ENCODE results near the gene MAP1S.

Gene MAP1S

DNA sequence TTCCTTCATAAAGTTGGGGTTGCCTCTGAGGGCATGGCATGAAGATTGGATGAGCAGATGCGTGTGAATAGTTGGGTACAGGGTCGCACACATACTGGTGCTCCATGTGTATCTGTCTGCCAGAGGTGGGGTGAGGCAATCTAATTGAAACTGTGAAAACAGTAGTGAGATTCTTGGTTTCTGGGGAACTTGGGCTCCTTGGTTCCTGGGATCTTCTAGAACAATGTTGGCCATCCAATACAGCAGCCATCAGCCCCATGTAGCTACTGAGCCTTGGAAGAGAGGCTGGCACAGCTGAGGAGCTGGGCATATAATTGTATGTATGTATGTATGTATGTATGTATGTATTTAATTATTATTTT is 32.6 kb downstream of the MAP1S start:
- no peak for DNase-seq (ENCODE audit: extremely low spot score)
- no peak for TF ChIP-seq CTCF (IDR thresholded peaks at IDR 0.05; ENCODE audit: control extremely low read depth, extremely low read depth, low read depth, missing control alignments)
- CTCF ChIA-PET, result interaction anchor here (0.6 to 10.6 kb wide), 10 partner anchors 9 to 624 kb away, joined by 3 to 151 read pairs (median 4); no protein-coding TSS in a partner anchor
- POLR2A ChIA-PET, result interaction anchor here (0.6 kb wide), 1 partner anchor 74 kb away, joined by 4 read pairs; no protein-coding TSS in a partner anchor

DNA sequence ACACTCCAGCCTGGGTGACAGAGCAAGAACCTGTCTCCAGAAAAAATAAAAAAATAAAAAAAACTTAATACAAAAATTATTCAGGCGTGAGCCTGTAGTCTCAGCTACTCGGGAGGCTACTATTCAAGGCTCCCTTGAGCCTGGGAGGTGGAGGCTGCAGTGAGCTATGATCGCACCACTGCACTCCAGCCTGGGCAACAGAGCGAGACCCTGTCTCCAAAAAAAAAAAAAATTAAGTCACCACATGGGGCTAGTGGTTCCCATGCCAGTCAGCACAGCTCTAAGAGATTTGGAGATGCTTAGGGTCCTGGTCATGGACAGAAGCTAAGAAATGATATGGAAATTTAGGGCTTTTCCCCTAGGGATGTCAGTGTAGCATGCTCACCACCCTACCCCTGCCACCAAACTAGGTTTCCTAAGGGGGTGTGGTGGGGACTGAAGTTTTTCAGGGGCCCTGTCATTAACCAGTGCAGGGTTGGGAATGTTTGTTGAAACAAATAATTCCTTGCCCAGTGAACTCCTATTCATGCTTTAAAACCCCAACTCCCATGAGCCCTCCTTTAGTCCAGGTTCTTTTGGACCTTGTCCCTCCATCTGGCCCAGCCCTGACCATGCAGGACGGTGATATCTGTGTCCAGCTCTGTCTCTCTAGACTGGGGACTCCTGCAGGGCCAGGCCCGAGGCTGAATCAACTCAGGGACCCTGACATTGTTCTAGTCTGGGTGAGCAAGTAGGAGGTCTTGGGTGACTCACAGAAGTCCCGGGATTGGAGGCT is 33.8 kb downstream of the MAP1S start:
- DNase-seq (ENCODE audit: extremely low spot score), result no peak
- POLR2A ChIA-PET, result interaction anchor here (0.6 kb wide), 1 partner anchor 106 kb away, joined by 3 read pairs; no protein-coding TSS in a partner anchor
- CTCF ChIA-PET, result interaction anchor here (1.3 to 10.6 kb wide), 12 partner anchors 7 to 257 kb away, joined by 3 to 151 read pairs (median 7); no protein-coding TSS in a partner anchor
- no peak for TF ChIP-seq CTCF (IDR thresholded peaks at IDR 0.05; ENCODE audit: control extremely low read depth, extremely low read depth, low read depth, missing control alignments)

DNA sequence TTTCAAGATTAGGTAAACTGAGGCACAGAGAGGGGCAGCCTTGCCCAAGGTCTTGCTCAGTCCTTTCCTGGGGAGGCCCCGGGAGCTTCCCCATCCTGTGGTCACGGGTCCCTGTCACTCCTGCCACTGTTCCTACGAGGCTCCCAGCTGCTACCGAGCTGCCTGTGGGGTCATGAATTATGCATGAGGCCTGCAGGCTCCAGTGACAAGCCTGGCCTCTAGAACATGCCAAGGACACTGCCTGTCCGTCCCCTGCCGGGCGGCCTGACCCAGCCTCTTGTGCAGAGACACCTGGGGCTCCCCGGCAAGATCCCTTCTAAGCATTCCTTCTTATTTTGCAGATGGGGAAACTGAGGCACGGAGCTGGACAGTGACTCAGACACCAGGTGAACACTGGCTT is 34.7 kb downstream of the MAP1S start:
- CTCF ChIA-PET, result interaction anchor here (0.9 to 10.6 kb wide), 16 partner anchors 8 to 258 kb away, joined by 3 to 151 read pairs (median 8); partner anchors contain the start of gene MAP1S
- no peak for TF ChIP-seq CTCF (IDR thresholded peaks at IDR 0.05; ENCODE audit: control extremely low read depth, extremely low read depth, low read depth, missing control alignments)
- POLR2A ChIA-PET, result interaction anchor here (1.3 to 1.7 kb wide), 2 partner anchors 35 to 105 kb away, joined by 3 to 14 read pairs; partner anchors contain the start of gene RPL18A
- DNase-seq (ENCODE audit: extremely low spot score), result no peak

DNA sequence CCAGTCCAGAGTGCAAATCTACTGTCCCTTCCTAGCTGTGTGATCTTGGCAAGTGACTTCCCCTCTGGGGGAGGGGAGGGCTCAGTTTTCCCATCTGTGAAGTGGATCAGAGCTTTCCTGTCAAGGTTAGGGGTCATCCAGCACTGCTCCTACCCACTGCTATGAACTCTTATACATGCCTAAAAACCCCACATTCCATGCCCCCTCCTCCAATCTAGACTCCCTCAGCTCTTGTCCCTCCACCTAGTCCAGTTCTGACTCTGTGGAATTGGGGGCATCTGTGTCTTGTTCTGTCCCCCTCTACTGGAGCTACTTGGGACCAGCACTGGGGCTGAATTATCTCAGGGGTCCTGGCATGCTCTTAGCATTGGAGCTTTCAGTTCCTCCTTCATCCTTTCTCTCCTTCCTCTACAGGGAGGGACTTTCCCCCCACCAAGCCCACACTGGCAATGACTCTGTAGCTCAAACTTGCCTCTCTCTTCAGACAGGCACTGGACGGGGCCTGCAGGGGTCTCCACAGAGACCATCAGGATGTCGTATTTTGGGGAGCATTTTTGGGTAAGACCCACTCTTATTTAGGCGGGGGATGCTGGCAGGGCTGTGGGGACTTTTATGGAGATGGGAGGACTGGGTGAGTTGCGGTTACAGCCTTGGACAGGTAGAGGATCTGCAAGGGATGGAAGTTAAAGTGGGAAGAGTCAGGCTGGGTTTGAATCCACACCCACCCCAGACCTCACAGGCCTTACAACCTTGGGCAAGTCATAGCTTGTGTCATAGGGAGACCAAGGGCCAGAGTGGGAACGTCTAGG is 35.6 kb downstream of the MAP1S start:
- DNase-seq (ENCODE audit: extremely low spot score), result peak; percentile 82
- CTCF ChIA-PET, result interaction anchor here (0.7 to 10.6 kb wide), 23 partner anchors 8 to 288 kb away, joined by 3 to 151 read pairs (median 6); partner anchors contain the start of gene MAP1S
- TF ChIP-seq CTCF (IDR thresholded peaks at IDR 0.05; ENCODE audit: control extremely low read depth, extremely low read depth, low read depth, missing control alignments), result peak; percentile 41
- POLR2A ChIA-PET, result interaction anchor here (0.5 to 1.7 kb wide), 4 partner anchors 8 to 105 kb away, joined by 3 to 14 read pairs (median 4); partner anchors contain the start of gene RPL18A

- DNase-seq (ENCODE audit: extremely low spot score), result no peak
- CTCF ChIA-PET, result interaction anchor here (1.0 to 10.6 kb wide), 14 partner anchors 9 to 289 kb away, joined by 3 to 151 read pairs (median 9); partner anchors contain the start of gene MAP1S
- TF ChIP-seq CTCF (IDR thresholded peaks at IDR 0.05; ENCODE audit: control extremely low read depth, extremely low read depth, low read depth, missing control alignments), result no peak
- POLR2A ChIA-PET, result interaction anchor here (1.3 to 1.7 kb wide), 2 partner anchors 35 to 104 kb away, joined by 3 to 14 read pairs; partner anchors contain the start of gene RPL18A
These were observed 36.2 kb downstream of the MAP1S start for GRCh38 chr19:17755443-17755890.

All from GM10248 (cell line).